Stimulated activated CD4-positive, alpha-beta T cell treated with anti-CD3 and anti-CD28 coated beads, Interleukin-15, amount 100 ng/mL, for 48 hours (primary cell): Measurements from ENCODE around the gene RHBDD2.
A peak's percentile ranks its signal among the peaks of the same experiment; 100 is the strongest.
"Not testable (repeated sequence)": the region's sequence is repeated elsewhere in the genome, so short reads cannot be mapped to it uniquely, and the experiment has no call there.

Experiments used
- DNase-seq, 2 donors: peaks; one replicate each; pipeline ENCODE4 v3.0.0-alpha.2; 2020; ENCODE audit warnings: low read depth in 2 of 2

Gene RHBDD2

DNA sequence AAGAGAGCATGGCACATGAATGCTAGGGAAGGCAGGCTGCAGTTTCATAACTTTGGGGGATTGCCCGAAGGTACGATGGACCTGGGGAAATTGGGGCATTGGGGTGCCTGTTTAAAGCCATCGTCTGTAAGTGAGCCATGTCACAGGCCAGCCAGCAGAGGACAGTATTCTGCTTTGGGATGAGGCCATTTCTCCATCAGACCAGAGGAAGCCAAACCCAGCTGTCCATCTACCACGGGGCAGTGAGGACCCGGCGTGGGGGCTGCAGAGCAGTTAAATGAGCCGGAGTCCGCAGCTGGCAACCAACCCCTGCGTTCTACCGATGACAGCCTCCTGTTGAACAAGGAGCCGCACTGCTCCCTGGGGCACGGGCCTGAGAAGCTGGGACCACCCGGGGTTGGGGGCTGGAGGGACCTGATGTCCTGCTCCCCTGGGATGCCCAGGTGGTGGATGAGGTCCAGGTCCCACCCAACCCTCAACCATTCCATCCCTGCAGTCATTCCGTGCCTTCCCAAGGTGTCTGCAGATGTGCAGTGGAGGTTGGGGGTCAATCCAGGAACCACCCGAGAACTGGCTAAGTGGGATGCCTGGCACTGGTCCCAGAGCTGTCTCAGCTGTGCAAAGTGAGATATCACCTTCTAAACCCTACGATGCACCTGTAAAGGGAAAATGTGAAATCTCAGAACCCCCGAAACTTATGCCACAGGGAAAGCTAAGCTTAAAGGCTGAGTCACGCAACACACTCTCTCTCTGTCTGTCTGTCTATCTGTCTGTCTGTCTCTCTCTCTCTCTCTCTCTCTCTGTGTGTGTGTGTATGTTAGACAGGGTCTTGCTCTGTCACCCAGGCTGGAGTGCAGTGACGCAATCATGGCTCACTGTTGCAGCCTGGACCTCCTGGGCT, 12.1 kb upstream of the RHBDD2 start:
- peak in 1 of 2 donors; percentile 24 for DNase-seq

DNA sequence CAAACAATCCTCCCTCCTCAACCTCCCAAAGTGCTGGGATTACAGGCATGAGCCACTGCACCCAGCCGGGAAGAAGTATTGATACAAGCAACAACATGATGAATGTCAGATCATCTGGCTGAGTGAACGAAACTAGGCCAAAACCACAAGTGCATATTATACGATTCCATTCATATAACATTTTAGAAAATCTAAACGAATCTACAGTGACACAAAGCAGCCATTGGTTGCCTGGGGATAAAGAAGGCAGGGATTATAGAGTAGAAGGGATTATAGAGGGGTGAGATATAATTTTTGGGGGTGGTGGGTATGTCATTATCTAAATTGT, 11.5 kb upstream of the RHBDD2 start:
- no peak for DNase-seq

DNA sequence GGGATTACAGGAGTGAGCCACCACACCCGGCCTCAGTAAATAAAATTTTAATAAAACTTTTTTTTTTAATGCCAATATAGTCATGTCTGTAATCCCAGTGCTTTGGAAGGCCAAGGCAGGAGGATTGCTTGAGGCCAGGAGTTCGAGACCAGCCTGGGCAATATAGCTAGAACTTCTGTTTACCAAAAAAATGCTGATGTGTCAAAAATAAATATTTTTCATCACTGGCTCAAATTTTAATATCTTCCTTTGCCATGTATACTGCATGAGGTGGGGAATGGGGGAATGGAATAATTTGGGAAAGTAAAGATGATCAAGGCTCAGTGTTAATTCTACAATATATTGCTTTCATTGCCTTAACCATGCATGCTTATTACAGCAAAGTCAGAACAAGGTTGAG, 10.7 kb upstream of the RHBDD2 start:
- no peak for DNase-seq

DNA sequence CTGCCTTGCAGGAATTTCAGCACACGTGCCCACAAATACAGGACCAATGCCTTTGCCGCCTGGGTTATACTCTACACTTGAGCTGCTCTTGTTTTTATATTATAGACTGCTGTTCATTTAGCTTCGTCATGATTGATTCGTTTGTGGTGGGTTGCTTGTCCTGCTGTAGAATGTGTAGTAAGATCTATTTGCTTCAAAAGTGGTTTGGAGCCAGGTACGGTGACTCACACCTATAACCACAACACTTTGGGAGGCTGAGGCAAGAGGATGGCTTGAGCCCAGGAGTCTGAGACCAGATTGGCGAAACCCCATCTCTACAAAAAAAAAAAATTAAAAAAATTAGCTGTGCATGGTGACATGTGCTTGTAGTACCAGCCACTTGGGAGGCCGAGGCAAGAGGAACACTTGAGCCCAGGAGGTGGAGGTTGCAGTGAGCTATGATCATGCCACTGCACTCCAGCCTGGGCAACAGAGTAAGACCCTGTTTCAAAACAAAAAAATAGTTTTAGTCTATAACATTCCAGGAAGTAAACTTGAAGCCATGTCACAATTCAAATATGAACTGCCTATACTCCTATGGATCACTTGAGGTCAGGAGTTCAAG, 9.0 kb upstream of the RHBDD2 start:
- DNase-seq, result peak in 1 of 2 donors; percentile 22

DNA sequence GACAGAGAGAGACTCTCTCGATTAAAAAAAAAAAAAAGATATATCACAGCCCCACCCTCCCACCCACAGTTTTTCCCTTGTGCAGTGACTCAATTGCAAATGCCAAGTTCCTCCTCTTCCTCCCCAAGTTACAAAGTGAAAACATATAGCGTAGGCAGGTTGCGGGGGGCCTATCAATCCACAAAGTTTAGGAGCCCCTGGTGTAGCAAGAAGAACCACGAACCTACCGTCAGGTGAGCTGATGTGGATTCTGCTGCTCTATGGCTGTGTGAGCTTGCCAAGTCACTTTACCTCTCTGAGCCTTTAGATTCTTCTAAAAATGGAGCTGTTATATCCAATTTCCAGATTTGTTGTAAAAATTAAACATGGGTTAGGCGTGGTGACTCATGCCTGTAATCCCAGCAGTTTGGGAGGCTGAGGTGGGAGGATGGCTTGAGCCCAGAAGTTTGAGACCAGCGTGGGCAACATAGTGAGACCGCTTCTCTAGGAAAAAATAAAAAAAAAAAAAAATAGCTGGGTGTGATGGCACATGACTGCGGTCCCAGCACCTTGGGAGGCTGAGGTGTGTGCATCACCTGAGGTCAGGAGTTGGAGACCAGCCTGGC, 8.2 kb upstream of the RHBDD2 start:
- DNase-seq, result no peak

DNA sequence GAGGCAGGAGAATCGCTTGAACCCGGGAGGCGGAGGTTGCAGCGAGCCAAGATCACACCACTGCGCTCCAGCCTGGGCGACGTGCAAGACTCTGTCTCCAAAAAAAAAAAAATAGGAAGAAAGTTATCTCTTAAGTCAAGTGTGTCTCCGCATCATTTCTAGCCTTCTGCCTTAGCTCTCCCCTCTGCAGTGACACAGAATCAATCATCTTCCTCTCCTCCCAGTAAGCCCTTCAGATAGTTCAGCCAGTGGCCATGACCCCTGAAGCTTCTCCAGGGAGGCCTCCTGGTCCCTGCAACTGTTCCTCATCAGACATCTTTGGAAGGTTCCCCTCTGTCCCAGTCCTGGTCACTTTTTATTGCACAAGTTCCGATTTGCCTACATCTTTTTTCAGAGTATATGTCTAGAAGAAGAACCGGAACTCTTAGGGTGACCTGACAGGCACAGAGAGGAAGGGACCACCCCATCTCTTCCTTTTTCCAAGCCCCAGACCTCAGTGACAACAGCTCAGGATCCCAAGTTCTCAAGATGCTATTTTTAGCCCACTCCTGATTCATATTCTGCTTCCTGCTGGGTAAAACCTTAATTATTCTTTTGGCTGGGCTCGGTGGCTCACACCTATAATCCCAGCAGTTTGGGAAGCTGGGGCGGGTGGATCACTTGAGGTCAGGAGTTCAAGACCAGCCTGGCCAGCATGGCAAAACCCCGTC, 6.6 kb upstream of the RHBDD2 start:
- DNase-seq, result no peak

DNA sequence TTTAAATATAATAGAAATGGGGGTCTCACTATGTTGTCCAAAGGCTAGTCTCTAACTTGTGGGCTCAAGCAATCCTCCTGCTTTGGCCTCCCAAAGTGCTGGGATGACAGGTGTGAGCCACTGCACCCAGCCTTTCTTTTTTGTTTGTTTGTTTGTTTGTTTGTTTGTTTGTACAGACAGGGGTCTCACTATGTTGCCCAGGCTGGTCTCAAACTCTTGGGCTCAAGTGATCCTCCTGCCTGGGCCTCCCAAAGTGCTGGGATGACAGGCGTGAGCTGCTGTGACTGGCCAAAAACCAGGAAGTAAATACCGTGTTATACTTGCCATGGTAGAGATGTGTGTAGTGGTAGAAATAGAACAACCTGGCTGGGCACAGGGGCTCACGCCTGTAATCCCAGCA, 4.7 kb upstream of the RHBDD2 start:
- not testable (repeated sequence) for DNase-seq

DNA sequence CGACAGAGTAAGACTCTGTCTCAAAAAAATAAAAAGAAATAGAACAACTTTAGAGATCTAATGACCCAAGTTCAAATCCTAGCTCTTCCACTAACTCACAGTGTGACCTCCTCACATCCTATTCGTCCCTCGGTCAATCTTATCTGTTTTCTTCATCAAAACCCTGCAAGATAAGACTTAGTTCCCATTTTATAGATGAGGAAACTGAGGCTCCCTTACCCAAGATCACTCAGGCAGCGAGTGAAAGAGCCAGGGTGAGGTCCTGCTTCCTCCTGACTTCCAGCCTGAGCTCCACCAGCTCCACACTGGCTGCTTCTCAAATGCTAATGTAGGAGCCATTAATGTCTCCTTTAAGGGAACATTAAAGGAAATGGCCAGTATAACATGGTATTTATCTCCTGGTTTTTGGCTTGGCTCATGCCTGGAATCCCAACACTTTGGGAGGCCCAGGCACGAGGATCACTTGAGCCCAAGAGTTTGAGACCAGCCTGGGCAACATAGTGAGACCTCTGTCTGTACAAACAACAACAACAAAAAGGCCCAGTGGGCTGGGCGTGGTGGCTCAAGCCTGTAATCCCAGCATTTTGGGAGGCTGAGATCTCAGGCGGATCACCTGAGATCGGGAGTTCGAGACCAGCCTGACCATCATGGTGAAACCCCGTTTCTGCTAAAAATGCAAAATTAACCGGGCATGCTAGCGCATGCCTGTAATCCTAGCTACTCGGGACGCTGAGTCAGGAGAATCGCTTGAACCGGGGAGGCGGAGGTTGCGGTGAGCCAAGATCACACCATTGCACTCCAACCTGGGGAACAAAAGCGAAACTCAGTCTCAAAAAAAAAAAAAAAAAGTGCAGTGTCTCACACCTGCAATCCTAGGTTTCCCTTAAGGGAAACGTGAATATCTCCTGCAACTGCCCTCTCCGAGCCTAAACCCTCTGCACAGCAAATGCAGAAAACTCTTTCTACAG, 3.4 kb upstream of the RHBDD2 start:
- DNase-seq, result no peak

DNA sequence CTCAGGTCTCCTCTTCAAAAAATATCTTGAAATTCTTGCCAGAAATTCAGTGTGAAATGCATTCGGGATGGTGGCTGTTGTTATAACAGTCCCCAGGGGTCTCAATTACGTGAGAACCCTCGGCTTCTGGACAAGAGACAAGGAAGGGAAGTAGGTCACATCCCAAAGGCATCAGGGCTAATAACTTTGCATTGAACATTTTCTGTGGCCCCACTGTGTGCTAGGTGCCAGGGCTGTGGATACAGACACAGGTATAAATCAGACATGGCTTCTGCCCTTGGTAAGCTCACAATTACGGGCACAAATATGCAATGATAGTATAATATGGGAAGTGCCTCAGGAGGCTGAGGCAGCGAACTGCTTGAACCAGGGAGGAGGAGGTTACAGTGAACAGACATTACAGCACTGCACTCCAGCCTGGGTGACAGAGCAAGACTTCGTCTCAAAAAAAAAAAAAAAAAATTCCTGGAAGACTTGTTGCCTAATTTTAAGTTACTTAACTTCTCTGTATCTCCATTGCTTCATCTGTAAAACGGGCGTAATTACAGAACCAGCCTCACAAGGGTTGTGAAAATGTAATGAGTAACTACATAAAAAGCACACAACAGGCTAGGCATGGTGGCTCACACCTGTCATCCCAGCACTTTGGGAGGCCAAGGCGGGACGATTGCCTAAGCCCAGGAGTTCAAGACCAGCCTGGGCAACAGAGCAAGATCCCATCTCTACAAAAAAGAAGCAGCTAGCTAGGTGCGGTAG, 2.5 kb upstream of the RHBDD2 start:
- DNase-seq, result no peak

DNA sequence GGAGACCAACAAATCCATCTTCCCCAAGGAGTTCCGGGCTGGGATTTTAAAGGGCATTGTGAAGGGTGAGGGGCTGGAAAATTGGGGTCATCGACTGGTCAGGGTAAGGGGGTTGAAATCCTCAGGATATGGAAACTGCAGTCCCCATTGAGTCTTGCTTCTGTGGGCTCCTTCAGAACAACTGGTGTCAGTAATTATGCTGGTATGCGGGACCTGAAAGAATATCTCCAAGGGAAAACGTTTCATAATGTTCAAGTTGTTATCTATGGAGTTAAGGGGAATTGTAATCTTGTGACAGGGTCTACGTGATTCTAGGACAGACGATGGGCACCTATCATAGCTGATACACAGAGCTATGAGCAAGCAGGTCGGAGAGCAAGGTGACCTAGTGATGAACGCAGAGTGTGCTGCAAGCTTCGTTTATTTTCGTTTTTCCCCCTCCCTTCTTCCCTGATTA, 494 bp upstream of the RHBDD2 start:
- no peak for DNase-seq

DNA sequence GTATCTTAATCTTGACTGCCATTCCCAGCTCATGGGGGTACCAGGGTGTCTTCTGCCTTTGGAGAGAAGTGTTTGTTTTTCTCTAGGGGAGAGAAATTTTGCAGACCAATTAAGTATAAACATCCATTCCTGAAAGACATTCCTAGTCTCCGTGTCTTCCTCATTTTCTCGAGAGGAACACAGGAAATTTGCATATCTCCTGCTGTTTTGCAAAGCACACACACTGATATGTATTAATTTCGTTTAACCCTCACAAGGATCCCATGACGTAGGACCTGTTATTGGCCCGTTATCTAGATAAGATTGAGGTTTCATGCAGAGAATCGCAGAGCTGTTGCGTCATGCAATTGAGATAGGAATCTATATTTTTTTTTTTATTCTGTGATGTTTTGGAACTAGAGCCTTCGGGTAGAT, 944 bp downstream of the RHBDD2 start:
- no peak for DNase-seq

DNA sequence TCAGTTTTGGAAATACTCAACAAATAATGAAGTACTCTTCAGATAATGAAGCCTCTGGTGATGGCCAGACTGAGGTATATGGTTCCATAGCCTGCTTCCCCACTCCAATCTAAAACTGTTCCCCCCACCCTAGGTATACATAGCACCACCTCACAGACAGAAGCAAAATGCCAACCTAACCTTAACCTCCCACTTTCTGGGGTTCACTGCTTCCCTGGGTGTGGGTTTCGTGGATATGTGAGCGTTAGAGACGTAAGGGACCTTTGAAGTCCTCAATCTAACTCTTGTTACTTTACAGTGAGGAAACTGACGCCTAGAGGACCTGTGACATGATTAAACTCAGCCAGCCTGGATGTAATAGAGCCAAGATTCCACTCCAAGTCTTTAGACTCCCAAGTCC, 1.4 kb downstream of the RHBDD2 start:
- DNase-seq, result no peak

DNA sequence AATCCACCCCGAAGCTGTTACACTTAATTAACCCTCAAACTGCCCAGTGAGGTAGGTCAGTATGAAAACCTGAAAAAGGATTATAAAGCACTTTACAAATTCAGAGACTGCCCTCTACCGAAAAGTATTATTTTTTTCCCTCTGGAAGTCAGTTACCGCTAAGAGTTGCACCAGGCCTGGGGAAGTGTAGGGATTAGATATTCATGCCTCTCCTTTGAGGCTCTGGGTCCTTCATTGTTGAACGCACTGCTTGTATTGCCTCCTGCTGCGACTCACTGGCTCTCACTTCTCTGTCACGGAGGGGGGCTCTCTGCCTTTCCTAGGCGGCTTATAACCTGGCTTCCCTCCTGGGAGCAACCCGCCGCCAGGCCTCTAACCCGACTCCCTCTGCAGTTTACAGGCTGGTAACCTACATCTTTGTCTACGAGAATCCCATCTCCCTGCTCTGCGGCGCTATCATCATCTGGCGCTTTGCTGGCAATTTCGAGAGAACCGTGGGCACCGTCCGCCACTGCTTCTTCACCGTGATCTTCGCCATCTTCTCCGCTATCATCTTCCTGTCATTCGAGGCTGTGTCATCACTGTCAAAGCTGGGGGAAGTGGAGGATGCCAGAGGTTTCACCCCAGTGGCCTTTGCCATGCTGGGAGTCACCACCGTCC, 2.7 kb downstream of the RHBDD2 start:
- DNase-seq, result no peak

DNA sequence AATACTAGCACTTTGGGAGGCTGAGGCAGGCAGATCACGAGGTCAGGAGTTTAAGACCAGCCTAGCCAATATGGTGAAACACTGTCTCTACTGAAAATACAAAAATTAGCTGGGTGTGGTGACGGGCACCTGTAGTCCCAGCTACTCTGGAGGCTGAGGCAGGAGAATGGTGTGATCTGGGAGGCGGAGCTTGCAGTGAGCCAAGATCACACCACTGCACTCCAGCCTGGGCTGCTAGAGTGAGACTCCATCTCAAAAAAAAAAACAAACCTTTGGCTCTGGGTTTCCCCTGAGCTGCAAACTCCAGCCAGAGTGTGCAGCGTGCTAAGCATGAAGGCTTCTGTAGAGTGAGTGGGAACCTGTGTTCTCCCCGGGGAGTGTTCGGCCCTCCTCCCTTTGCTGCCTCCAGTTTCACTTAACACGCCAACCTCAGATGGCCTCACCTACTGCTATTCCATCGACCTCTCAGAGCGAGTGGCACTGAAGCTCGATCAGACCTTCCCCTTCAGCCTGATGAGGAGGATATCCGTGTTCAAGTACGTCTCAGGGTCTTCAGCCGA, 4.5 kb downstream of the RHBDD2 start:
- not testable (repeated sequence) for DNase-seq

DNA sequence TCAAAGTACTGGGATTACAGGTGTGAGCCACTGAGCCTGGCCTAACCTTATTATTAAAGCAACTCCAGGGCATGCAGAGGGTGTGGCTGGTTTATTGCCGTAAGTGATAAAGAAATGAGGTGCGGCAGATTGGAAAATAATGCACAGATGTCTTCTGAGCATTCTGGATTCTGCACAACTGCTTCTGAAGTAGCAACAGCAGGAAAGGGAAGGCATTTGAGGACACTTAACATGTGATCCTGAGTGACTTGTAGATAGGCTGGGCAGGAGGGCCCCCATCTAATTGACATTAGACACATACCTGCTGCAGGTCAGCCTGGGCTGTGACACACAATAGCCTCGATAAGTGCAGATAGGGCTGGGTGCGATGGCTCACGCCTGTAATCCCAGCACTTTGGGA, 5.6 kb downstream of the RHBDD2 start:
- no peak for DNase-seq

DNA sequence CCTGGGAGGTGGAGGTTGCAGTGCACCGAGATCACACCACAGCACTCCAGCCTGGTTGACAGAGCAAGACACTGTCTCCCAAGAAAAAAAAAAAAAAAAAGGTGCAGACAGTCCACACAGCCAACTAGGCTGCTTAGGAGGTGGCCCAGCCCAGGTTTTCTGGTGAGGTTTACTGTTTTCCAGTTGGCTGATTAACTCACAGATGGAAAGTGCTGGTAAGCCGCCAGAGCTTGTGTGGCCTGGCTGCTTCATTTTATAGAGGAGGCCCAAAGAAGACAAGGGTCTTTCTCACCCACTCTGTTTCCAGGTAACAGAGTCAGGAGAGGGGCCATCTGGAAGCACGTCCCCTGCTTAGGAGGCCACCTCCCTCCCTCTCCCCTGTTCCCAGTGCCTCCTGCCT, 6.2 kb downstream of the RHBDD2 start:
- DNase-seq, result no peak

DNA sequence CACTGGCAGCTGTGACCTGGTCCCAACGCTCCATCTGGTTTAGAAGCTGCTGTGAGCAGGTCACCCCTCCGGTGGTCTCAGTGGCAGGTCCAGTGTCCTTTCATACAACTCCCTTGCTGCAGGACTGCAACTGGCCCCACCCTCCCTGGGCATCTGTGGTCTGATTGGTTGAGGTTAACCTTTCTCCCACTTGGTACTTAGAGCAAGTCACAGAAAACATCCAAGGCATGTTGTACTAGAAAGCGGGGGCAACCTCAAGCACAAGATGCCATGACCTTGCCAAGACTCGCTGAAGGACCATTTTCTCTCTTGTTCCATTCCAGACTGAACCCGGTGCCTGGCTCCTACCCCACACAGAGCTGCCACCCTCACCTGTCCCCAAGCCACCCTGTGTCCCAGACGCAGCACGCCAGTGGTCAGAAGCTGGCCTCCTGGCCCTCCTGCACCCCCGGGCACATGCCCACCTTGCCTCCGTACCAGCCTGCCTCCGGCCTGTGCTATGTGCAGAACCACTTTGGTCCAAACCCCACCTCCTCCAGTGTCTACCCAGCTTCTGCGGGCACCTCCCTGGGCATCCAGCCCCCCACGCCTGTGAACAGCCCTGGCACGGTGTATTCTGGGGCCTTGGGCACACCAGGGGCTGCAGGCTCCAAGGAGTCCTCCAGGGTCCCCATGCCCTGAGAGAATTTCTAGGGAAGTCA, 9.0 kb downstream of the RHBDD2 start:
- DNase-seq, result no peak

DNA sequence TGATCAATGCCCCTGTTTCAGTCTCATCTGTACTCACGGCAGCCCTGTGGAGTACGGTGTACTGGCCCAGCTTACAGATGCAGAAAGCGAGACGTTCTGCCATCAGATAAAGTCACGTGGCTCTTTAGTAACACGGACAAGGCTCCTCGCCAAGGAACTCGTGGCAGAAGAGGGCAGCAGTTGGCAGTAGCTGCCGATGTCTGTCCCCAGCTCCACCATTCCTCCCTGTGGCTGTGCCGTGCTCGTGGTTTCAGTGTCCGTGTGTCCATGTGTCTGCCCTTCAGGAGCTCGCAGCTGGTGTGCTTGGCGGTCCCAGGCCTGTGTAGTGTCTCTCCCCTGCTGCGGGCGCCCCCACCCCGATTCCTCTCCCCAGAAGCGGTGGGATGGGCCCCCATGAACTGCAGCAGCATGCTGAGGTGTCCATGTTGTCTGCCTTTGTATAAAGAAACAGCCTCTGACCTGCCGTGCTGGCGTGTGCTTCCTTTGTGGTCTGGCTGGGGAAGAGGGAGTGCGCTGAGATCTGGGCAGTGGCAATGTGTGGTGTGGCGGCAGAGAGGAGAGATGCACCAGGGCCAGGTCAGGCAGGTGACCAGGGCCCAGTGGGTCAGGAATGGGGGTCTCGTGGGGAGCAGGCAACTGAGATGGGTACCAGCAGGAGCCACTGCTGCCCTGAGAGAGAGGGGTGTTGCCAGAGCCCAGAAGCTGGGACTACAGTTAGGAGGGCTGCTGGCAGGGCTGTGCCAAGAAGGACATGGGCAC, 9.8 kb downstream of the RHBDD2 start:
- DNase-seq, result no peak
